ENCODE data around the gene SLC22A5.
A peak's percentile ranks its signal among the peaks of the same experiment; 100 is the strongest.
"Not testable (repeated sequence)": the region's sequence is repeated elsewhere in the genome, so short reads cannot be mapped to it uniquely, and the experiment has no call there.

The SLC22A5 gene

DNA sequence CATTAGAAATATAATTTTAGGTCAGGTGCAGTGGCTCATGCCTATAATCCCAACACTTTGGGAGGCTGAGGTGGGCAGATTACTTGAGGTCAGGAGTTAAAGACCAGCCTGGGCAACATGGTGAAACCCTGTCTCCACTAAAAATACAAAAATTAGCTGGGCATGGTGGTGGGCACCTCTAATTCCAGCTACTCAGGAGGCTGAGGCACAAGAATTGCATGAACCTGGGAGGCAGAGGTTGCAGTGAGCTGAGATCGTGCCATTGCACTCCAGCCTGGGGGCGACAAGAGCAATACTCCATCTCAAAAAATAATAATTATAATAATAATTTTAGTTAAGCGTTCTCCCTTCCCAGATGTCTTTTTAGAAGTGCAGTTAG, 68.7 kb downstream of the SLC22A5 start:
- Histone ChIP-seq H3K27ac (ENCODE audit: low read depth, low read length) (peak overlapping the region; percentile 89), H3K4me1 (ENCODE audit: control insufficient read depth in 5 of 5, insufficient read depth in 5 of 5, low read length in 5 of 5) (peaks cover 23 to 65% (median 51%) of the 10 kb centered on the region in 5 donors), H3K9ac (ENCODE audit: low read length in 5 of 5) (peak overlapping the region in 3 of 5 donors; percentile 11 to 63 (median 54))
- not testable (repeated sequence) for H3K36me3 ChIP-seq (ENCODE audit: control insufficient read depth in 5 of 5, insufficient read depth in 5 of 5, low read length in 5 of 5); H3K27me3 ChIP-seq (ENCODE audit: control insufficient read depth in 5 of 5, insufficient read depth in 4 of 5, low read length in 5 of 5); H3K4me3 ChIP-seq (ENCODE audit: low read depth in 1 of 5, low read length in 5 of 5); H3K9me3 ChIP-seq (ENCODE audit: control insufficient read depth in 5 of 5, low read length in 5 of 5)

GRCh38 chr5:132438917-132439316, 69.4 kb downstream of the SLC22A5 start:
- Histone ChIP-seq H3K4me1 (ENCODE audit: control insufficient read depth in 5 of 5, insufficient read depth in 5 of 5, low read length in 5 of 5) (peaks cover 23 to 66% (median 55%) of the 10 kb centered on the region in 5 donors), H3K27ac (ENCODE audit: low read depth, low read length) (peak overlapping the region; percentile 89), H3K9ac (ENCODE audit: low read length in 5 of 5) (peak overlapping the region in 4 of 5 donors; percentile 22 to 64 (median 58))

DNA sequence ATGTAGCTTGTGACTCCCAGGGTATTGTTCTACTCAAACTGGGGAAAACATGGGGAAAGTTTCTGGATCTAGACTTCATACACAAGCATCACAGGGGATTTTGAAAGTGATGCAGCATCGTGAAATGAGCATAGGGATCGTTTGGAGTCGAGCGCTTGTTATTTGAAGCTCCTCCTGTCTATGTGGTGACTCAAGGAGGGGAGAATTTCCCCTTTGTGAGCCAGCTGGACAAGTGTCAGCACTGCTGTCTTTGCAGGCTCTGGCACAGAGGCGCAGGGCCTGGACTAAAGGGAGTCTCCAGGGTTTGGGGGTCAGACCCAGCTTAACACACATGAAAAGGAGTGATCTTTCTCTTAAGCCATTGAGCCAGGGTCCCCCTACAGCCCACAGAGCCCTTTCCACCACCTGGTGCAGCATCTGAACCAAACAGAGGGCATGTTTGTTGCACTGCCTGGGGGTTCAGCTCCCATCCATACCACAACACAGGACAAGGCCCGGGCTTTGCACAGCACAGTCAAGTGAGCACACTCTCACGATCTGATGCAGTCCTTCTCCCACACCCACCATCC, 70.1 kb downstream of the SLC22A5 start:
- Histone ChIP-seq H3K9ac (ENCODE audit: low read length in 5 of 5) (peak overlapping the region in 3 of 5 donors; percentile 8 to 43 (median 22)), H3K9me3 (ENCODE audit: control insufficient read depth in 5 of 5, low read length in 5 of 5) (no peaks in the 10 kb centered on the region), H3K36me3 (ENCODE audit: control insufficient read depth in 5 of 5, insufficient read depth in 5 of 5, low read length in 5 of 5) (peaks cover 0 to 13% (median 4%) of the 10 kb centered on the region in 5 donors), H3K27ac (ENCODE audit: low read depth, low read length) (peak overlapping the region; percentile 89), H3K4me1 (ENCODE audit: control insufficient read depth in 5 of 5, insufficient read depth in 5 of 5, low read length in 5 of 5) (peaks cover 23 to 66% (median 57%) of the 10 kb centered on the region in 5 donors), H3K4me3 (ENCODE audit: low read depth in 1 of 5, low read length in 5 of 5) (peak overlapping the region in 1 of 5 donors; percentile 6), H3K27me3 (ENCODE audit: control insufficient read depth in 5 of 5, insufficient read depth in 4 of 5, low read length in 5 of 5) (no peaks in the 10 kb centered on the region)

More at GRCh38 chr5:132438917-132439316, 69.4 kb downstream of the SLC22A5 start:
- no peak overlapping the region for H3K4me3 ChIP-seq (ENCODE audit: low read depth in 1 of 5, low read length in 5 of 5)
- H3K27me3 ChIP-seq (ENCODE audit: control insufficient read depth in 5 of 5, insufficient read depth in 4 of 5, low read length in 5 of 5) = no peaks in the 10 kb centered on the region
- H3K9me3 ChIP-seq (ENCODE audit: control insufficient read depth in 5 of 5, low read length in 5 of 5) = no peaks in the 10 kb centered on the region
- peaks cover 0 to 9% (median 4%) of the 10 kb centered on the region in 5 donors for H3K36me3 ChIP-seq (ENCODE audit: control insufficient read depth in 5 of 5, insufficient read depth in 5 of 5, low read length in 5 of 5)

- Histone ChIP-seq H3K9ac (ENCODE audit: low read length in 5 of 5) (no peak overlapping the region), H3K4me3 (ENCODE audit: low read depth in 1 of 5, low read length in 5 of 5) (no peak overlapping the region), H3K9me3 (ENCODE audit: control insufficient read depth in 5 of 5, low read length in 5 of 5) (peaks cover 0 to 3% (median 0%) of the 10 kb centered on the region in 5 donors), H3K27me3 (ENCODE audit: control insufficient read depth in 5 of 5, insufficient read depth in 4 of 5, low read length in 5 of 5) (peaks cover 0 to 3% (median 0%) of the 10 kb centered on the region in 5 donors), H3K4me1 (ENCODE audit: control insufficient read depth in 5 of 5, insufficient read depth in 5 of 5, low read length in 5 of 5) (peaks cover 22 to 51% (median 48%) of the 10 kb centered on the region in 5 donors), H3K27ac (ENCODE audit: low read depth, low read length) (no peak overlapping the region), H3K36me3 (ENCODE audit: control insufficient read depth in 5 of 5, insufficient read depth in 5 of 5, low read length in 5 of 5) (peaks cover 0 to 13% (median 0%) of the 10 kb centered on the region in 5 donors)
Observed at GRCh38 chr5:132444061-132444460, 74.6 kb downstream of the SLC22A5 start.

Measured in subcutaneous abdominal adipose tissue (tissue), 5 donors.